K562 (cell line): Measurements from ENCODE around the gene GMDS. TPM values are rescaled to one million over a fixed set of nuclear protein-coding genes. Genes with fewer than 3 reads are reported as not detected.

Experiments used
- ATAC-seq: fragments of 200-7000 bp; cut with Tn5 transposase; 3 replicates; pipeline ENCODE4 v1.9.1; 2020; ENCODE audit warnings: moderate library complexity
- BruUV-seq: library from RNA; stranded (reverse); fragments of 400-500 nt; replicated peaks from 2 replicates; lab custom pipeline; 2021; lab: Mats Ljungman, UMichigan
- CTCF ChIA-PET: fragments of 300-600 bp; formaldehyde crosslinking; extraction: SDS; loops from one replicate; lab custom pipeline; 2021; ENCODE audit warnings: low intra/inter-chr PET ratio; lab: Yijun Ruan, JAX
- POLR2A ChIA-PET: fragments of 300-600, 350-650 bp; sonication (Branson Sonifier 250); formaldehyde crosslinking; extraction: SDS; loops from one replicate; lab custom pipeline; 2021; ENCODE audit warnings: antibody characterized with exemption, inconsistent platforms; lab: Yijun Ruan, JAX
- DNase-seq, 4 experiments: peaks; one replicate each; pipeline versions ENCODE4 v3.0.0 to v3.0.0-alpha.2; 2011 to 2018; ENCODE audit warnings: low spot score in 3 of 4, mixed read lengths in 3 of 4; ENCODE audit errors: extremely low read depth in 1 of 4
- FAIRE-seq: peaks from 2 replicates; lab custom pipeline; 2011; peaks lifted over from hg19 to GRCh38; lab: Jason Lieb, UNC
- H2AFZ ChIP-seq: 2 replicates; pipeline ENCODE4 v1.6.0; 2011; ENCODE audit warnings: low read depth, low read length, control low read depth, inconsistent platforms
- H3K27ac ChIP-seq: fragments of 200-600 bp; 3 replicates; pipeline ENCODE4 v1.8.0; 2011; ENCODE audit warnings: low read depth, mild to moderate bottlenecking, control low read depth, inconsistent platforms, low read length, moderate library complexity, mixed read lengths; ENCODE audit errors: extremely low read depth
- H3K27me3 ChIP-seq, 2 experiments: fragments of 300-600 bp in 1 of 2; 2 replicates in 1 of 2; 3 replicates in 1 of 2; pipeline versions ENCODE4 v1.6.0 to v1.8.0; 2011; ENCODE audit warnings: inconsistent platforms in 2 of 2, low read length in 2 of 2, mild to moderate bottlenecking in 1 of 2, mixed read lengths in 1 of 2, moderate library complexity in 1 of 2; ENCODE audit not compliant: control insufficient read depth in 2 of 2, insufficient read depth in 2 of 2
- H3K36me3 ChIP-seq: fragments of 300-600 bp; 3 replicates; pipeline ENCODE4 v1.8.0; 2011; ENCODE audit warnings: mild to moderate bottlenecking, low read length, inconsistent platforms; ENCODE audit not compliant: control insufficient read depth, insufficient read depth
- H3K4me1 ChIP-seq, 2 experiments: fragments of 200-600 bp in 1 of 2; replicated peaks in 1 of 2; 2 replicates in 1 of 2; 3 replicates in 1 of 2; pipeline versions ENCODE4 v1.5.1 to v1.8.0; 2011; ENCODE audit warnings: inconsistent platforms in 2 of 2, low read length in 2 of 2, mild to moderate bottlenecking in 1 of 2, mixed read lengths in 1 of 2, moderate library complexity in 1 of 2; ENCODE audit not compliant: control insufficient read depth in 2 of 2, insufficient read depth in 2 of 2
- H3K4me2 ChIP-seq: 2 replicates; pipeline ENCODE4 v1.6.1; 2011; ENCODE audit warnings: low read length, control low read depth, inconsistent platforms, mixed read lengths; ENCODE audit not compliant: insufficient read depth
- H3K4me3 ChIP-seq: fragments of 200-600 bp; sonication (generic), shearing (Covaris generic); 2 replicates; pipeline ENCODE4 v1.5.1; 2016; ENCODE audit warnings: control low read depth, inconsistent platforms
- H3K79me2 ChIP-seq: fragments of 200-600 bp; 3 replicates; pipeline ENCODE4 v1.8.0; 2011; ENCODE audit warnings: low read length, inconsistent platforms; ENCODE audit not compliant: control insufficient read depth, insufficient read depth
- H3K9ac ChIP-seq, 2 experiments: 2 replicates each; pipeline versions ENCODE4 v1.6.0 to v1.6.1; 2011; ENCODE audit warnings: low read depth in 2 of 2, low read length in 2 of 2, control low read depth in 1 of 2, inconsistent platforms in 1 of 2, mild to moderate bottlenecking in 1 of 2, mixed read lengths in 1 of 2; ENCODE audit not compliant: insufficient read depth in 1 of 2
- H3K9me1 ChIP-seq: one replicate; pipeline ENCODE4 v1.6.0; 2011; ENCODE audit warnings: inconsistent platforms, mild to moderate bottlenecking, low read length, moderate library complexity; ENCODE audit not compliant: control insufficient read depth, insufficient read depth
- H3K9me3 ChIP-seq: replicated peaks from 2 replicates; pipeline ENCODE4 v1.5.1; 2011; ENCODE audit warnings: low read depth, low read length, inconsistent platforms; ENCODE audit not compliant: control insufficient read depth, insufficient read depth
- H4K20me1 ChIP-seq: replicated peaks from 2 replicates; pipeline ENCODE4 v1.6.1; 2011; ENCODE audit warnings: low read length, inconsistent platforms, mixed read lengths; ENCODE audit not compliant: control insufficient read depth, insufficient read depth
- ETS1 ChIP-seq: conservative IDR thresholded peaks from 2 replicates; pipeline ENCODE4 v1.6.1; 2011; ENCODE audit warnings: low read depth, mild to moderate bottlenecking, low read length; ENCODE audit not compliant: control insufficient read depth
- KAT7 ChIP-seq: sonication (generic); formaldehyde crosslinking; IDR thresholded peaks from 2 replicates; pipeline ENCODE4 v1.8.0; 2022; ENCODE audit warnings: missing genetic modification reagents, mild to moderate bottlenecking, borderline replicate concordance
- KDM5B ChIP-seq: fragments of 200-600 bp; sonication (generic); IDR thresholded peaks from 2 replicates; pipeline ENCODE4 v1.6.1; 2012; ENCODE audit warnings: low read depth, mild to moderate bottlenecking, moderate library complexity, low read length, control low read depth, inconsistent platforms; ENCODE audit not compliant: insufficient replicate concordance
- MYBL2 ChIP-seq, 2 experiments: fragments of 450-650 bp in 1 of 2; sonication (generic) in 1 of 2; formaldehyde crosslinking in 1 of 2; IDR thresholded peaks; 2 replicates each; pipeline versions ENCODE4 v1.6.1 to v1.8.1; 2017 to 2022; ENCODE audit warnings: borderline replicate concordance in 1 of 2, inconsistent platforms in 1 of 2, low read depth in 1 of 2, mild to moderate bottlenecking in 1 of 2, missing genetic modification reagents in 1 of 2, moderate library complexity in 1 of 2
- PHF21A ChIP-seq: fragments of 450-650 bp; IDR thresholded peaks from 2 replicates; pipeline ENCODE4 v1.6.1; 2017; ENCODE audit warnings: low read depth, borderline replicate concordance
- PRDM10 ChIP-seq: fragments of 450-650 bp; IDR thresholded peaks from 2 replicates; pipeline ENCODE4 v1.6.1; 2018; ENCODE audit not compliant: partially characterized antibody
- SPI1 ChIP-seq: IDR thresholded peaks from 2 replicates; pipeline ENCODE4 v1.6.1; 2011; ENCODE audit warnings: low read depth, low read length, control low read depth, borderline replicate concordance
- WGBS: fragments of 100-300 bp; shearing (Covaris generic); methylation state at CpG from one replicate; pipeline ENCODE4 v1.1.6; 2016; ENCODE audit warnings: low coverage, mixed read lengths; ENCODE audit not compliant: insufficient coverage; ENCODE audit errors: missing lambda C conversion rate; 5-methylcytosine and 5-hydroxymethylcytosine counted together
- in situ Hi-C: fragments of 300-500 bp; cut with MboI; formaldehyde crosslinking; loops from 4 replicates; pipeline ENCODE4 v1.15.0; 2018; ENCODE audit warnings: inconsistent platforms, mixed read lengths
- intact Hi-C: fragments of 100-400 bp; cut with micrococcal nuclease; formaldehyde crosslinking; loops from 2 replicates; pipeline ENCODE4 v1.14.2; 2022
- polyA plus RNA-seq, 8 experiments: library from polyadenylated mRNA; depleted of rRNA in 4 of 8; stranded (reverse) in 5 of 8; unstranded in 3 of 8; fragments of >200 nt; fragmentation: Nextera tagmentation in 2 of 8; fragmentation: Illumina TruSeq in 1 of 8; extraction: Ambion mirVana in 2 of 8; extraction: Trizol in 1 of 8; gene quantifications; 2 replicates each; pipeline versions ENCODE4 v1.2.1 to v1.2.3, GENCODE V29; 2011 to 2014; ENCODE audit warnings: inconsistent platforms in 1 of 8, missing spikeins in 1 of 8
- total RNA-seq, 7 experiments: library from RNA; depleted of rRNA in 6 of 7; stranded (reverse); fragments of >200 nt in 6 of 7; fragmentation: Illumina TruSeq in 2 of 7; extraction: Trizol in 2 of 7; gene quantifications; 2 replicates each; pipeline versions ENCODE4 v1.2.1 to v1.2.3, GENCODE V29; 2011 to 2021; ENCODE audit warnings: low replicate concordance in 1 of 7

The GMDS gene
- total and polyA plus RNA-seq, 9 of the 15 experiments (the other 6 are each of a cell fraction or from before 2014, with no cell fraction given), result 0.48 to 31.8 (median 13.4) TPM

GRCh38 chr6:2078888-2079287 is 166.5 kb downstream of the GMDS start (continued):
- TF ChIP-seq MYBL2 (IDR thresholded peaks at IDR 0.05; ENCODE audit: low read depth), result no peak
- TF ChIP-seq MYBL2 (CRISPR knock-in tag; IDR thresholded peaks at IDR 0.05; ENCODE audit: borderline replicate concordance), result no peak

GRCh38 chr6:2077826-2078225 is 167.6 kb downstream of the GMDS start:
- Histone ChIP-seq H4K20me1 (no peaks in the 10 kb centered on the region), H3K9me1 (no peaks in the 10 kb centered on the region), H2AFZ (no peak overlapping the region), H3K9ac (no peak overlapping the region), H3K4me2 (no peak overlapping the region), H3K36me3 (no peaks in the 10 kb centered on the region), H3K4me1 (no peaks in the 10 kb centered on the region), H3K27ac (no peak overlapping the region), H3K27me3 (no peaks in the 10 kb centered on the region), H3K4me3 (no peak overlapping the region), H3K79me2 (no peaks in the 10 kb centered on the region), H3K9me3 (no peaks in the 10 kb centered on the region)
- BruUV-seq, result no TSS peak
- 0% methylated on average over 1 of the region's 1 CpG for WGBS
- intact Hi-C loops (no loop called here), in situ Hi-C loops (no loop called here)
- CTCF ChIA-PET, result no interaction called here
- ATAC-seq, result no peak
- no peak for DNase-seq
- POLR2A ChIA-PET, result no interaction called here
- TF ChIP-seq KDM5B (no peak), SPI1 (no peak), PHF21A (no peak), PRDM10 (no peak), ETS1 (no peak), KAT7 (no peak)
- no peak for FAIRE-seq
